Heart left ventricle (tissue), 16 donors: ENCODE results near the gene LPP. TPM values are rescaled to one million over a fixed set of nuclear protein-coding genes. Genes with fewer than 3 reads are reported as not detected.
A peak's percentile ranks its signal among the peaks of the same experiment; 100 is the strongest.

ENCODE experiments used
- ATAC-seq, 4 donors: fragments of 200-7000 bp; cut with Tn5 transposase; one replicate each; pipeline ENCODE4 v1.9.1; 2020 to 2022; ENCODE audit warnings: moderate library complexity in 4 of 4, mild to moderate bottlenecking in 3 of 4, moderate number of reproducible peaks in 1 of 4
- DNase-seq, 5 donors: peaks; one replicate each; pipeline ENCODE4 v3.0.0-alpha.2; 2020
- H3K27ac ChIP-seq, 12 donors: fragments of 200-600 bp; sonication (generic) in 4 of 12; one replicate each; pipeline versions ENCODE4 v1.5.0 to v1.8.0; 2016 to 2022; ENCODE audit warnings: mild to moderate bottlenecking in 2 of 12
- H3K27me3 ChIP-seq, 9 donors: fragments of 200-600 bp; sonication (generic) in 2 of 9; one replicate each; pipeline versions ENCODE4 v1.5.1 to v1.8.0; 2016 to 2022; ENCODE audit warnings: mild to moderate bottlenecking in 3 of 9
- H3K36me3 ChIP-seq, 9 donors: fragments of 200-600 bp; sonication (generic) in 2 of 9; one replicate each; pipeline versions ENCODE4 v1.5.0 to v1.8.0; 2018 to 2022; ENCODE audit warnings: mild to moderate bottlenecking in 2 of 9
- H3K4me1 ChIP-seq, 12 donors: fragments of 200-600 bp; sonication (generic) in 4 of 12; one replicate each; pipeline versions ENCODE4 v1.5.0 to v1.8.0; 2016 to 2022; ENCODE audit warnings: mild to moderate bottlenecking in 3 of 12
- H3K4me3 ChIP-seq, 12 donors: fragments of 200-600 bp; sonication (generic) in 4 of 12; one replicate each; pipeline versions ENCODE4 v1.5.0 to v1.8.0; 2017 to 2022; ENCODE audit warnings: mild to moderate bottlenecking in 9 of 12, moderate library complexity in 4 of 12
- H3K9me3 ChIP-seq, 12 donors: fragments of 200-600 bp; sonication (generic) in 4 of 12; one replicate each; pipeline versions ENCODE4 v1.5.0 to v1.8.0; 2016 to 2022; ENCODE audit warnings: mild to moderate bottlenecking in 1 of 12
- CTCF ChIP-seq, 12 donors: fragments of 200-600 bp; sonication (generic) in 4 of 12; IDR thresholded peaks; one replicate each; pipeline versions ENCODE4 v1.5.0 to v1.8.0; 2018 to 2022; ENCODE audit warnings: antibody characterized with exemption in 12 of 12, mild to moderate bottlenecking in 5 of 12
- POLR2A ChIP-seq, 2 donors: fragments of 450-650 bp; IDR thresholded peaks; one replicate each; pipeline ENCODE4 v1.6.1; 2017; ENCODE audit warnings: antibody characterized with exemption in 2 of 2, mild to moderate bottlenecking in 2 of 2, moderate library complexity in 2 of 2
- WGBS, 4 donors: extraction: QIAGEN DNeasy Blood & Tissue Kit in 2 of 4; methylation state at CpG; one replicate each; pipeline versions ENCODE4 v1.1.5 to v1.1.7; 2013 to 2018; 5-methylcytosine and 5-hydroxymethylcytosine counted together
- intact Hi-C, 10 donors: fragments of 100-400 bp; cut with DNase I; formaldehyde crosslinking; loops; one replicate each; pipeline versions ENCODE4 v1.11.1 to v1.14.2; 2022
- polyA plus RNA-seq, 2 donors: library from polyadenylated mRNA; stranded (reverse); fragments of 200-250 nt; gene quantifications; one replicate each; pipeline ENCODE4 v1.2.3, GENCODE V29; 2013
- total RNA-seq, 9 donors: library from RNA; depleted of rRNA in 2 of 9; stranded (reverse); fragments of >200 nt in 2 of 9; fragmentation: NEBNext Ultra II Directional in 3 of 9; extraction: Animal tissue kit (Norgen Biotek cat#: 25700) in 3 of 9; gene quantifications; one replicate each; pipeline versions ENCODE4 v1.1.0 to v1.2.4, GENCODE V29; 2016 to 2023
- donor health status: ischemic (EF 13 %, LVEDD 7.1; RV severe dilation, severe dysfunction).
- donor health status: healthy with polysubstance abuse.
- donor health status: DM: no; HTN: yes; CAD: no.
- donor health status: DM: no; HTN: no; CAD: no.
- donor health status: ischemic (EF 25% LVEDD 6.9; RV normal size, moderate dysfunction).
- donor health status: ischemic (EF 25% LVEDD 5.7; RV mildly dilated, moderate dysfunction).
- donor health status: healthy.
- donor health status: DM: yes; HTN: yes; CAD: no.
- donor health status: ischemic (EF 35%, LVEDD 5.7; RV mildly dilated, moderate dysfunction).
- donor health status: nonischemic (EF 11% LVEDD 7.7; RV severe dilation, severe dysfunction).
- donor health status: DM: yes; HTN: yes; CAD: no.
- donor health status: PGD.
- donor health status: ischemic (EF 29% LVEDD 5.4; RV normal size, mild dysfunction).
- donor health status: nonischemic (EF 23%, LVEDD 6.1; RV moderate dilation, normal function).

Gene LPP
- total and polyA plus RNA-seq, 11 donors: 9.2 to 178 (median 100) TPM

DNA sequence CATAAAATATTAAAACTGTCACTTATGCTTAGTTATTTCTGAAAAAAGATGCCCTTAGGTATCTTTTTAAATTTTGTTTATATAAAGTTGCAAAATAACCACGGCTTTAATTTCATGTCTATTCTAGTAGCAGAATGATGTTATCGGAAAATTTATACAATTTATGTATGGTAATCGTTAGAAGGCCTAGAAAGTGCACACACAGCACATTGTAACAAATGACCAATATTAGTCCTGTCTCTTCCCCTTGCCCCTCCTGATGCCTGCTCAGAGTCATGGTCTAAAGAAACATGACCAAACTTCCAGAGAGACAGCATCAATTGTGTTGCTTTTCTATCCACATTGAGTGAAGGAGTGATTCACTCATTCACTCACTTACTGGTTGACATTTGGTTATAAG is 6.2 kb upstream of the LPP start:
- no peak for DNase-seq
- no peak for ATAC-seq
- 92 to 95% (median 95%) methylated on average over 3 of the region's 3 CpGs for WGBS, 4 donors
- intact Hi-C loops: loop anchor here in 1 of 10 donors (5.0 kb wide), 1 partner anchor 80 kb away; no protein-coding TSS in a partner anchor
- TF ChIP-seq POLR2A (IDR thresholded peaks at IDR 0.05): no peak
- TF ChIP-seq CTCF (IDR thresholded peaks at IDR 0.05): no peak
- no peaks in the 10 kb centered on the region for H3K36me3 ChIP-seq
- no peaks in the 10 kb centered on the region for H3K27me3 ChIP-seq
- no peak overlapping the region for H3K4me3 ChIP-seq
- H3K9me3 ChIP-seq: no peaks in the 10 kb centered on the region
- H3K27ac ChIP-seq: no peak overlapping the region
- peaks cover 0 to 16% (median 4%) of the 10 kb centered on the region in 12 donors for H3K4me1 ChIP-seq

DNA sequence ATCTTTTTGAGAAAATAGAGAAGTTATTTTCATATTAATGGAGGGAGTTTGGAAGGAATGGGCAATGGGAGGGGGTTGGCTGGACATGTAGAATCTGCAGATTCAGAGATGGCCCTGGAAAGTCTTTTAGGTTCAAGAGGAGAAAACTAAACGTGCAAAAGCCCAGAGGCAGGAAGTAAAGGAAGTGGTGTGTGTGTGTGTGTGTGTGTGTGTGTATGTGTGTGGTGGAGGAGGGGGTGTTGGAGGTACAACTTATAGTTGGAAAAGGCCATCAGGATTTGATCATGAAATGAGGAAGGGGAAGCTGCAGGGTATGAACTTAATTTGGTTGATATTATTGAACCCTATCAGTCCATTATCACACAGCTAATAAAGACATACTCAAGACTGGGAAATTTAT is 5.6 kb upstream of the LPP start:
- intact Hi-C loops: loop anchor here in 1 of 10 donors (5.0 kb wide), 1 partner anchor 81 kb away; no protein-coding TSS in a partner anchor
- TF ChIP-seq CTCF (IDR thresholded peaks at IDR 0.05) (no peak), POLR2A (IDR thresholded peaks at IDR 0.05) (no peak)
- WGBS, 4 donors: 35 to 63% (median 51%) methylated on average over 1 of the region's 1 CpG
- Histone ChIP-seq H3K36me3 (no peaks in the 10 kb centered on the region), H3K4me1 (peaks cover 0 to 21% (median 8%) of the 10 kb centered on the region in 12 donors), H3K27ac (no peak overlapping the region), H3K4me3 (no peak overlapping the region), H3K27me3 (no peaks in the 10 kb centered on the region), H3K9me3 (no peaks in the 10 kb centered on the region)
- ATAC-seq: no peak
- DNase-seq: no peak

DNA sequence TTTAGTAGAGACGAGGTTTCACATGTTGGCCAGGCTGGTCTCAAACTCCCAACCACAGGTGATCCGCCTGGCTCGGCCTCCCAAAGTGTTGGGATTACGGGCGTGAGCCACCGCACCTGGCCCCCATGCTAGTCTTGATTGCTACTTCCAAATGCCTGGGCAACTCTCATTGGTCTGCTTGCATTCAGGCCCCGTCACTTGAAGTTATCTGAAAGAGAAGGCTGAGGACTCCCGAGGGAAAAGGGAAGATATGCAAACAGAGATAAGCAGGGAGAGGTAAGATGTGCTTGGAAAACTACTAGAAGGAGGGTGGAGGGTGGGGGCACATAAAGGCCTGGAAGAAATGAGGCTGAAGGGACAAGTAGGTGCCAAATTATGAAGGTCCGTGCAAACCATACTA is 4.4 kb upstream of the LPP start:
- Histone ChIP-seq H3K27ac (no peak overlapping the region), H3K27me3 (no peaks in the 10 kb centered on the region), H3K4me3 (no peak overlapping the region), H3K4me1 (peaks cover 0 to 21% (median 8%) of the 10 kb centered on the region in 12 donors), H3K36me3 (no peaks in the 10 kb centered on the region), H3K9me3 (no peaks in the 10 kb centered on the region)
- no peak for ATAC-seq
- TF ChIP-seq POLR2A (IDR thresholded peaks at IDR 0.05) (no peak), CTCF (IDR thresholded peaks at IDR 0.05) (no peak)
- DNase-seq: no peak
- WGBS, 4 donors: 86 to 87% (median 87%) methylated on average over 9 of the region's 9 CpGs
- intact Hi-C loops: loop anchor here in 1 of 10 donors (5.0 kb wide), 1 partner anchor 82 kb away; no protein-coding TSS in a partner anchor

DNA sequence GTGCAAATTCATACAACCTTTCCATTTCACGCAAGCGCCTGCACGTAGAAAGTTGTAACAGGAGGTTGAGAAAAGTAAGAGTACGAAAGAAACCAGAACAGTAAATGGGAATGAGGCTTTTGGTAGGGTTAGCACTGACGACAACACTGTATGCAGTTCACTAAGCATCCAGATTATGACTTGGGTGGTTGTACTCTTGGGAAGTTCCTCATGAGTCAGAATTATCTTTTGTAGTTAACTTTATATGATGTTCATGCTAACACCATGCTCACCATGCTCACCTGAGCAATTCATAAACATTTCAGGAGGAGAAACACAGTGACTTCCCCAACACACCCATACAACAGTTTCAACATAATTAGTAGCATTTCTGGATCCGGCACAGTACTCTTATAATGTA is 3.0 kb upstream of the LPP start:
- Histone ChIP-seq H3K9me3 (no peaks in the 10 kb centered on the region), H3K36me3 (no peaks in the 10 kb centered on the region), H3K4me1 (peaks cover 0 to 30% (median 18%) of the 10 kb centered on the region in 12 donors), H3K4me3 (no peak overlapping the region), H3K27me3 (no peaks in the 10 kb centered on the region), H3K27ac (peak overlapping the region in 2 of 12 donors; percentile 30 to 50)
- DNase-seq: no peak
- WGBS, 4 donors: 94 to 96% (median 95%) methylated on average over 6 of the region's 6 CpGs
- ATAC-seq: no peak
- intact Hi-C loops: loop anchor here (5.0 to 10.0 kb wide), 12 partner anchors 89 to 804 kb away; partner anchors contain the start of gene BCL6 (in 4 of the 10)
- no peak for TF ChIP-seq POLR2A (IDR thresholded peaks at IDR 0.05)
- TF ChIP-seq CTCF (IDR thresholded peaks at IDR 0.05): no peak
